Caki2 (cell line): ENCODE data around the gene SHROOM3. TPM values are rescaled to one million over a fixed set of nuclear protein-coding genes. Genes with fewer than 3 reads are reported as not detected.

Experiments used
- DNase-seq: peaks from one replicate; pipeline ENCODE4 v3.0.0-alpha.2; 2015; ENCODE audit warnings: low read depth
- in situ Hi-C: cut with HindIII; loops from 2 replicates; pipeline ENCODE4 v1.10.0; 2016; ENCODE audit warnings: low sequenced_read_pairs, low pct_unique_long_range_greater_than_20kb, mixed read lengths
- total RNA-seq: library from RNA; depleted of rRNA; stranded (reverse); fragments of >200 nt; shearing (Covaris generic); gene quantifications from 2 replicates; pipeline ENCODE4 v1.2.3, GENCODE V29; 2014; ENCODE audit warnings: low replicate concordance

SHROOM3 gene
- total RNA-seq, 1 experiment from 2014 or later = 20.2 TPM

GRCh38 chr4:76550966-76551780 is 116.1 kb downstream of the SHROOM3 start:
- no peak for DNase-seq
- in situ Hi-C loops = no loop called here

GRCh38 chr4:76554630-76555029 is 119.6 kb downstream of the SHROOM3 start:
- in situ Hi-C loops = no loop called here
- DNase-seq = no peak

- in situ Hi-C loops = no loop called here
- no peak for DNase-seq
These were observed 121.4 kb downstream of the SHROOM3 start for GRCh38 chr4:76556452-76556851.

- in situ Hi-C loops = no loop called here
These were observed 123.6 kb downstream of the SHROOM3 start for GRCh38 chr4:76558396-76559235.

GRCh38 chr4:76559236-76560071 is 124.4 kb downstream of the SHROOM3 start:
- peak; percentile 93 for DNase-seq
- in situ Hi-C loops = no loop called here

More at GRCh38 chr4:76558396-76559235, 123.6 kb downstream of the SHROOM3 start:
- no peak for DNase-seq

GRCh38 chr4:76562161-76562560 is 127.1 kb downstream of the SHROOM3 start:
- in situ Hi-C loops = no loop called here
- DNase-seq = peak; percentile 80

- in situ Hi-C loops = no loop called here
- DNase-seq = no peak
These were observed 127.9 kb downstream of the SHROOM3 start for GRCh38 chr4:76562836-76563453.

GRCh38 chr4:76563454-76564122 is 128.6 kb downstream of the SHROOM3 start:
- in situ Hi-C loops = no loop called here
- no peak for DNase-seq

GRCh38 chr4:76564123-76564915 is 129.3 kb downstream of the SHROOM3 start:
- in situ Hi-C loops = no loop called here
- no peak for DNase-seq

GRCh38 chr4:76568262-76568661 is 133.2 kb downstream of the SHROOM3 start:
- no peak for DNase-seq
- in situ Hi-C loops = no loop called here

GRCh38 chr4:76569225-76569624 is 134.2 kb downstream of the SHROOM3 start:
- no peak for DNase-seq

GRCh38 chr4:76569706-76570105 is 134.7 kb downstream of the SHROOM3 start:
- in situ Hi-C loops = no loop called here
- DNase-seq = no peak

More at GRCh38 chr4:76569225-76569624, 134.2 kb downstream of the SHROOM3 start:
- in situ Hi-C loops = no loop called here

GRCh38 chr4:76570141-76570973 is 135.3 kb downstream of the SHROOM3 start:
- in situ Hi-C loops = no loop called here
- peak; percentile 88 for DNase-seq

- DNase-seq = no peak
- in situ Hi-C loops = no loop called here
These were observed 136.2 kb downstream of the SHROOM3 start for GRCh38 chr4:76571274-76571673.

GRCh38 chr4:76572224-76572623 is 137.2 kb downstream of the SHROOM3 start:
- in situ Hi-C loops = no loop called here

GRCh38 chr4:76576824-76577223 is 141.8 kb downstream of the SHROOM3 start:
- in situ Hi-C loops = no loop called here
- DNase-seq = no peak

More at GRCh38 chr4:76572224-76572623, 137.2 kb downstream of the SHROOM3 start:
- DNase-seq = no peak
